Prostate gland (tissue), 2 donors: ENCODE data around the gene STARD3NL.

Experiments
- POLR2A ChIP-seq: fragments of 450-650 bp; IDR thresholded peaks from one replicate; pipeline ENCODE4 v1.6.1; 2016; ENCODE audit warnings: antibody characterized with exemption, mild to moderate bottlenecking
- TF ChIP-seq, protein P1 (sequence below), 4 experiments: fragments of 200-600 bp in 2 of 4; fragments of 450-650 bp in 2 of 4; sonication (generic) in 2 of 4; IDR thresholded peaks; 1 replicate in 3 of 4; 2 replicates in 1 of 4; pipeline ENCODE4 v1.5.1; 2016 to 2019; ENCODE audit warnings: antibody characterized with exemption in 4 of 4, mild to moderate bottlenecking in 2 of 4, moderate library complexity in 2 of 4

DNA sequence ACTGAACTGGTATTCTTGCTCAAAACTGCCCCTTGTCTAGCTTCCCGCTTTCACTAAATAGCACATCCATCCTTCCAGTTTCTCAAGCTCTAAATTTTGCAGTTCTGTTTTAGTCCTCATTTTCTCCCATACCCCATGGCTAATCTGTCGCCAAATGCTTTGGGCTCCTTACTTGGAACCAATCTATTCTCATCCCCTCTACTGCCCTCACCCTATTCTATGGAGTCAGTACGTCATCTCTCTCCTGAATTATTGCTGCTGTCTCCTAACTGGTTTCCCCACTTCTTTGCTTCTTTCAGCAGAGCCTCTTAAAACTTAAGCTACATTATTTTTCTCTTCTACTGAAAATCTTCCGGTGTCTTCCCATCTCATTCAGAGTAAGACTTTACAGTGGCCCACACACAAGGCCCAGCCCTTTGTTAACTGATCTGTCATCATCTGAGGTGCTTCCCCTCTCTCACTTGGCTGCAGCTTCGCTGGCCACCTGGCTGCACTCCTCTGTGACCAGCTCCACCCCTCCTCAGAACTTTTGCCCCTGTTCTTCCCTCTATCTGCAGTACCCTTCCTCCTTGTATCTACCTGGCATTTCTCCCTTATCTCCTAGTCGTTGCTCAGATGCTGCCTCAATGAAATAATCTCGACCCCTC lies 9.9 kb downstream of the STARD3NL start:
- TF ChIP-seq, protein P1, sequence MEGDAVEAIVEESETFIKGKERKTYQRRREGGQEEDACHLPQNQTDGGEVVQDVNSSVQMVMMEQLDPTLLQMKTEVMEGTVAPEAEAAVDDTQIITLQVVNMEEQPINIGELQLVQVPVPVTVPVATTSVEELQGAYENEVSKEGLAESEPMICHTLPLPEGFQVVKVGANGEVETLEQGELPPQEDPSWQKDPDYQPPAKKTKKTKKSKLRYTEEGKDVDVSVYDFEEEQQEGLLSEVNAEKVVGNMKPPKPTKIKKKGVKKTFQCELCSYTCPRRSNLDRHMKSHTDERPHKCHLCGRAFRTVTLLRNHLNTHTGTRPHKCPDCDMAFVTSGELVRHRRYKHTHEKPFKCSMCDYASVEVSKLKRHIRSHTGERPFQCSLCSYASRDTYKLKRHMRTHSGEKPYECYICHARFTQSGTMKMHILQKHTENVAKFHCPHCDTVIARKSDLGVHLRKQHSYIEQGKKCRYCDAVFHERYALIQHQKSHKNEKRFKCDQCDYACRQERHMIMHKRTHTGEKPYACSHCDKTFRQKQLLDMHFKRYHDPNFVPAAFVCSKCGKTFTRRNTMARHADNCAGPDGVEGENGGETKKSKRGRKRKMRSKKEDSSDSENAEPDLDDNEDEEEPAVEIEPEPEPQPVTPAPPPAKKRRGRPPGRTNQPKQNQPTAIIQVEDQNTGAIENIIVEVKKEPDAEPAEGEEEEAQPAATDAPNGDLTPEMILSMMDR (IDR thresholded peaks at IDR 0.05) = no peak
- no peak for TF ChIP-seq POLR2A
